Measurements from ENCODE around the gene PPP1R7. TPM values are rescaled to one million over a fixed set of nuclear protein-coding genes. Genes with fewer than 3 reads are reported as not detected.

Gene PPP1R7
- total RNA-seq, 1 donor from 2014 or later: 52.9 TPM

- Histone ChIP-seq H4K20me1 (ENCODE audit: low read depth) (no peaks in the 10 kb centered on the region), H3K9ac (no peak overlapping the region), H3K36me3 (no peaks in the 10 kb centered on the region), H3K27me3 (no peaks in the 10 kb centered on the region), H3K4me2 (no peak overlapping the region), H3K9me3 (ENCODE audit: low read depth) (no peaks in the 10 kb centered on the region), H2AFZ (replicated peaks) (no peak overlapping the region), H3K27ac (no peak overlapping the region), H3K4me3 (no peak overlapping the region), H3K4me1 (no peaks in the 10 kb centered on the region), H3F3A (ENCODE audit: low read depth) (no peaks in the 10 kb centered on the region), H3K79me2 (ENCODE audit: low read depth) (no peaks in the 10 kb centered on the region)
- H3K27me3 Mint-ChIP-seq (ENCODE audit: insufficient read depth, low read depth): no peaks in the 10 kb centered on the region
- H3K4me3 Mint-ChIP-seq: no peak overlapping the region
- TF ChIP-seq EZH2 (IDR thresholded peaks at IDR 0.05): no peak
- TF ChIP-seq CTCF (IDR thresholded peaks at IDR 0.05): no peak
- H3K27ac Mint-ChIP-seq: no peak overlapping the region
- no peaks in the 10 kb centered on the region for H3K4me1 Mint-ChIP-seq
- no peak for DNase-seq (ENCODE audit: low spot score)
- no peaks in the 10 kb centered on the region for H3K9me3 Mint-ChIP-seq
- H3K36me3 Mint-ChIP-seq: peaks cover 4% of the 10 kb centered on the region
Observed at GRCh38 chr2:241122376-241123002, 27.8 kb upstream of the PPP1R7 start.

GRCh38 chr2:241123816-241124536 lies 26.3 kb upstream of the PPP1R7 start:
- Mint-ChIP-seq H3K27me3 (ENCODE audit: insufficient read depth, low read depth) (no peaks in the 10 kb centered on the region), H3K27ac (no peak overlapping the region), H3K4me1 (no peaks in the 10 kb centered on the region), H3K36me3 (peaks cover 4% of the 10 kb centered on the region), H3K9me3 (no peaks in the 10 kb centered on the region), H3K4me3 (no peak overlapping the region)
- Histone ChIP-seq H3K9ac (no peak overlapping the region), H3K27ac (no peak overlapping the region), H3K4me2 (no peak overlapping the region), H3F3A (ENCODE audit: low read depth) (no peaks in the 10 kb centered on the region), H3K9me3 (ENCODE audit: low read depth) (no peaks in the 10 kb centered on the region), H3K36me3 (no peaks in the 10 kb centered on the region), H4K20me1 (ENCODE audit: low read depth) (no peaks in the 10 kb centered on the region), H3K27me3 (no peaks in the 10 kb centered on the region), H3K4me1 (no peaks in the 10 kb centered on the region), H3K4me3 (no peak overlapping the region), H3K79me2 (ENCODE audit: low read depth) (no peaks in the 10 kb centered on the region), H2AFZ (replicated peaks) (no peak overlapping the region)
- no peak for DNase-seq (ENCODE audit: low spot score)
- TF ChIP-seq EZH2phosphoT487 (IDR thresholded peaks at IDR 0.05): no peak

GRCh38 chr2:241125626-241126025 lies 24.6 kb upstream of the PPP1R7 start:
- Histone ChIP-seq H3K4me3 (no peak overlapping the region), H3K4me2 (no peak overlapping the region), H3K9me3 (ENCODE audit: low read depth) (no peaks in the 10 kb centered on the region), H3F3A (ENCODE audit: low read depth) (no peaks in the 10 kb centered on the region), H3K79me2 (ENCODE audit: low read depth) (no peaks in the 10 kb centered on the region), H4K20me1 (ENCODE audit: low read depth) (no peaks in the 10 kb centered on the region), H3K9ac (no peak overlapping the region), H3K4me1 (no peaks in the 10 kb centered on the region), H3K27ac (no peak overlapping the region), H2AFZ (replicated peaks) (no peak overlapping the region), H3K27me3 (no peaks in the 10 kb centered on the region), H3K36me3 (no peaks in the 10 kb centered on the region)
- H3K36me3 Mint-ChIP-seq: peaks cover 4% of the 10 kb centered on the region
- no peak for TF ChIP-seq EZH2 (IDR thresholded peaks at IDR 0.05)
- H3K27me3 Mint-ChIP-seq (ENCODE audit: insufficient read depth, low read depth): no peaks in the 10 kb centered on the region
- H3K27ac Mint-ChIP-seq: no peak overlapping the region
- H3K9me3 Mint-ChIP-seq: no peaks in the 10 kb centered on the region
- no peak for DNase-seq (ENCODE audit: low spot score)
- H3K4me3 Mint-ChIP-seq: no peak overlapping the region
- H3K4me1 Mint-ChIP-seq: no peaks in the 10 kb centered on the region

GRCh38 chr2:241126201-241126611 lies 24.1 kb upstream of the PPP1R7 start:
- Mint-ChIP-seq H3K27me3 (ENCODE audit: insufficient read depth, low read depth) (no peaks in the 10 kb centered on the region), H3K4me3 (no peak overlapping the region), H3K9me3 (no peaks in the 10 kb centered on the region), H3K4me1 (no peaks in the 10 kb centered on the region), H3K36me3 (peaks cover 3% of the 10 kb centered on the region), H3K27ac (no peak overlapping the region)
- no peak overlapping the region for H3K9ac ChIP-seq
- DNase-seq (ENCODE audit: low spot score): no peak
- TF ChIP-seq EZH2 (IDR thresholded peaks at IDR 0.05) (no peak), CTCF (IDR thresholded peaks at IDR 0.05) (no peak), EZH2phosphoT487 (IDR thresholded peaks at IDR 0.05) (no peak)
- no peaks in the 10 kb centered on the region for H3F3A ChIP-seq (ENCODE audit: low read depth)
- no peak overlapping the region for H3K4me3 ChIP-seq
- no peaks in the 10 kb centered on the region for H4K20me1 ChIP-seq (ENCODE audit: low read depth)
- H3K79me2 ChIP-seq (ENCODE audit: low read depth): no peaks in the 10 kb centered on the region
- H3K27me3 ChIP-seq: no peaks in the 10 kb centered on the region
- no peak overlapping the region for H2AFZ ChIP-seq (replicated peaks)
- H3K36me3 ChIP-seq: no peaks in the 10 kb centered on the region
- H3K4me1 ChIP-seq: no peaks in the 10 kb centered on the region
- no peaks in the 10 kb centered on the region for H3K9me3 ChIP-seq (ENCODE audit: low read depth)
- no peak overlapping the region for H3K4me2 ChIP-seq
- H3K27ac ChIP-seq: no peak overlapping the region

Data from neural progenitor cell (in vitro differentiated cells).